NCI-H128 (cell line): ENCODE results near the gene TYW1B.
"Not testable (repeated sequence)": the region's sequence is repeated elsewhere in the genome, so short reads cannot be mapped to it uniquely, and the experiment has no call there.

Experiments
- DNase-seq: peaks from one replicate; lab custom pipeline; 2025; ENCODE audit not compliant: unreplicated experiment; lab: John Stamatoyannopoulos, UW

The TYW1B gene, protein sequence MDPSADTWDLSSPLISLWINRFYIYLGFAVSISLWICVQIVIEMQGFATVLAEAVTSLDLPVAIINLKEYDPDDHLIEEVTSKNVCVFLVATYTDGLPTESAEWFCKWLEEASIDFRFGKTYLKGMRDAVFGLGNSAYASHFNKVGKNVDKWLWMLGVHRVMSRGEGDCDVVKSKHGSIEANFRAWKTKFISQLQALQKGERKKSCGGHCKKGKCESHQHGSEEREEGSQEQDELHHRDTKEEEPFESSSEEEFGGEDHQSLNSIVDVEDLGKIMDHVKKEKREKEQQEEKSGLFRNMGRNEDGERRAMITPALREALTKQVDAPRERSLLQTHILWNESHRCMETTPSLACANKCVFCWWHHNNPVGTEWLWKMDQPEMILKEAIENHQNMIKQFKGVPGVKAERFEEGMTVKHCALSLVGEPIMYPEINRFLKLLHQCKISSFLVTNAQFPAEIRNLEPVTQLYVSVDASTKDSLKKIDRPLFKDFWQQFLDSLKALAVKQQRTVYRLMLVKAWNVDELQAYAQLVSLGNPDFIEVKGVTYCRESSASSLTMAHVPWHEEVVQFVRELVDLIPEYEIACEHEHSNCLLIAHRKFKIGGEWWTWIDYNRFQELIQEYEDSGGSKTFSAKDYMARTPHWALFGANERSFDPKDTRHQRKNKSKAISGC

GRCh38 chr7:72827839-72828591 lies at the start of gene TYW1B:
TSS of gene TYW1B (minus strand) at chr7:72828200. CDS start at chr7:72828075, 125 bp downstream.
- peak; percentile 95 for DNase-seq

DNA sequence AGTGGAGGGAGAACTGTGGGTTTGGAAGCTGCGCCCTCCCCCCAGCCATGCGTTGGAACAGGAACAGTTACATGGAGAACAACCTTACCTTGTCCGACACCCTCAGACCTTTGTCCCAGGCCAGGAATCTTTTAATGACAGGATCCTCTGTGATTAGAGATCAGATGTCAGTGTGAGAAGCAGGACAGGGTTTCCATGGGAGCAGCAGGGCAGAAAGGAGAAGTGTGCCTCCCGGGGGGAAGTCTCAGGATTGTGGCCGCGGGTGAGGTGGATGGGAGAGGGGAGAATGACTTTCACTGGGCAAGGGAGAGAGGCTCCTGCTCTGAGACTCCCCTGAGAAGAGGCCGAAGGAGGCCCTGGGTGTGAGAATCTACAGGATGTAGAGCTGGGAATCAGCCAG lies 39.6 kb upstream of the TYW1B start:
- not testable (repeated sequence) for DNase-seq

DNA sequence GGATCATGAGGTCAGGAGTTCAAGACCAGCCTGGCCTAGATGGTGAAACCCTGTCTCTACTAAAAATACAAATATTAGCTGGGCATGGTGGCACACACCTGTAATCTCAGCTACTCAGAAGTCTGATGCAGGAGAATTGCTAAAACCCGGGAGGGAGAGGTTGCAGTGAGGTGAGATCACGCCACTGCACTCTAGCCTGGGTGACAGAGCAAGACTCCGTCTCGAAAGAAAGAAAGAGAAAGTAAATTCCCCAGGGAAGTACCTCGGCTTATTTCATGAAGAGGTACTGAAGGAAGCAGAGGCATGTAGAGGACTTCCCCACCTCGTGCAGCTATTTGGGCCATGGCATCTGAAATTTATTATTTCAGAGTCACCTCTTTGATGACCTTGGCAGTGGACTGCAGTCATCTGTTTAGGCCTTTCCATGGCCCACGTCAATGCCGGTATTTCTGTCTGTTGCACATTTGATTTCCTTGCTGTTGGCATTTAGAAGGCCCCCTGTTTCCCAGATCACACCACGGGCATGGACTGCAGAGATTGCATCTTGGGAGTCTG lies 30.9 kb upstream of the TYW1B start:
- not testable (repeated sequence) for DNase-seq

GRCh38 chr7:72857925-72858324 lies 29.9 kb upstream of the TYW1B start:
- DNase-seq: not testable (repeated sequence)

GRCh38 chr7:72855261-72855660 lies 27.3 kb upstream of the TYW1B start:
- not testable (repeated sequence) for DNase-seq

- DNase-seq: not testable (repeated sequence)
Measured at GRCh38 chr7:72852937-72853336, 24.9 kb upstream of the TYW1B start.

DNA sequence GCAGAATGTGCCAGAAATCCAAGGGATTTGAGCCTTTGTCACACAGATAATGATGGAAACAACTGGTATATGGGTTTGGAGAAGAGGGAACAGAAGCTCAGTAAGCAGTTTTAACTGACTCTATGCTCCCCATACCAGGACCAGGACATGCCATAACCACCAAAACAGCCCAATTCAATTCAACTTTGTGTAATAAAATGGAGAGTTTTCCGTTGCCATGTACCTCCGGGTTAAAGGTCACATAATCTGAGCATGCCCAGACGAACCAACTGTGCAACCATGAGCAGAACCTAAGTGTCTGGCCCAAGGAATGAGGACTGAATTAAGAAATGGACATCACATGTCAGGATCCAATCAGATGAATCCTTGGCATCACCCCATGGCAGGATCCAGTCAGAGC lies 22.7 kb upstream of the TYW1B start:
- DNase-seq: not testable (repeated sequence)

- not testable (repeated sequence) for DNase-seq
Measured at GRCh38 chr7:72844146-72844545, 16.1 kb upstream of the TYW1B start.

- not testable (repeated sequence) for DNase-seq
Measured at GRCh38 chr7:72843166-72843565, 15.2 kb upstream of the TYW1B start.

- DNase-seq: not testable (repeated sequence)
Measured at GRCh38 chr7:72840966-72841511, 13.0 kb upstream of the TYW1B start.

- DNase-seq: not testable (repeated sequence)
Measured at GRCh38 chr7:72838315-72838714, 10.3 kb upstream of the TYW1B start.

- DNase-seq: not testable (repeated sequence)
Measured at GRCh38 chr7:72837291-72837690, 9.3 kb upstream of the TYW1B start.

DNA sequence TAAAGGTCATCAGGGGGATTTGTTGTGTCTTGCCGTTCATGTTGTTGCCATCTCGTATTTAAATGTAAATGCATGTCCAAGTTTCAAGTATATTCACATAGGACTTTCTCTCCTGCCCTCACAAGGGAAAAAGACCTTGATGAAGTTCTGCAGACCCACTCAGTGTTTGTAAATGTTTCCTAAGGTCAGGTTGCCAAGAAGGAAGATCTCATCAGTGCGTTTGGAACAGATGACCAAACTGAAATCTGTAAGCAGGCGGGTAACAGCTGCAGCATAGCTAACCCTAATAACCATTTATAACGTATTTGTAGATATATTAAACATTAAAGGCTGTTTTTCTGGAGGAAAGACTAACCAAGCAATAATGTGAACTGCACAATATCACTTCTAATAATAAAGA lies 2.6 kb upstream of the TYW1B start:
- DNase-seq: not testable (repeated sequence)

DNA sequence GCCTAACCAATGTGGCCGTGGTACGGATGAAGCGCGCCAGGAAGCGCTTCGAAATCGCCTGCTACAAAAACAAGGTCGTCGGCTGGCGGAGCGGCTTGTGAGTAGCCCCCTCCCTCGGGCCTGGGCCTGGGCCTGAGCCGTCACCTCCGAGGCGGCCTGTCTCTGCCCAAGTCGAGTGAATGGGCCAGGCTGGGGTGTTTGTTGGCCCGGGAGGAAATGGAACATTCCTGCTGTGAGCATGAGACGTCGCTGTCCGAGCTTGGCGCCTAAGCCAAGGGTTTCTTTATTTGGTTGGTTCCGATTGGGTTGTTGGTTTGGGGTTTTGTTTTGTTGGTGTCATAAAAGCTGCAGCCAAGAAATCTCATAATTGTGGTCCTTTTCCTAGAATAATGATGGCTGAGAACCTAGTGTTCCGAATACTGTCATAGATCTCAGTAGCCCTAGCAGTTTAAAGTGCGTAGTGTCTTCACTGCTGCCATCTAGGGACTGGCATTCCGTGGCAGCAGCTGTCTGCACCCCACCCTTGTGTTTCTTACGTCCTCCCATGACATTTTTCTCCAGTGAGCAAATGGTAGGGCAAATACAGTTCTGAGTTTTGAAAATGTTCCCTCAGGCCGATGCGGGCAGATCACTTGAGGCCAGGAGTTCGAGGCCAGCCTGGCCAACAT lies 1.8 kb upstream of the TYW1B start:
- DNase-seq: not testable (repeated sequence)

GRCh38 chr7:72829291-72829686 lies 1.3 kb upstream of the TYW1B start:
- DNase-seq: peak; percentile 97

DNA sequence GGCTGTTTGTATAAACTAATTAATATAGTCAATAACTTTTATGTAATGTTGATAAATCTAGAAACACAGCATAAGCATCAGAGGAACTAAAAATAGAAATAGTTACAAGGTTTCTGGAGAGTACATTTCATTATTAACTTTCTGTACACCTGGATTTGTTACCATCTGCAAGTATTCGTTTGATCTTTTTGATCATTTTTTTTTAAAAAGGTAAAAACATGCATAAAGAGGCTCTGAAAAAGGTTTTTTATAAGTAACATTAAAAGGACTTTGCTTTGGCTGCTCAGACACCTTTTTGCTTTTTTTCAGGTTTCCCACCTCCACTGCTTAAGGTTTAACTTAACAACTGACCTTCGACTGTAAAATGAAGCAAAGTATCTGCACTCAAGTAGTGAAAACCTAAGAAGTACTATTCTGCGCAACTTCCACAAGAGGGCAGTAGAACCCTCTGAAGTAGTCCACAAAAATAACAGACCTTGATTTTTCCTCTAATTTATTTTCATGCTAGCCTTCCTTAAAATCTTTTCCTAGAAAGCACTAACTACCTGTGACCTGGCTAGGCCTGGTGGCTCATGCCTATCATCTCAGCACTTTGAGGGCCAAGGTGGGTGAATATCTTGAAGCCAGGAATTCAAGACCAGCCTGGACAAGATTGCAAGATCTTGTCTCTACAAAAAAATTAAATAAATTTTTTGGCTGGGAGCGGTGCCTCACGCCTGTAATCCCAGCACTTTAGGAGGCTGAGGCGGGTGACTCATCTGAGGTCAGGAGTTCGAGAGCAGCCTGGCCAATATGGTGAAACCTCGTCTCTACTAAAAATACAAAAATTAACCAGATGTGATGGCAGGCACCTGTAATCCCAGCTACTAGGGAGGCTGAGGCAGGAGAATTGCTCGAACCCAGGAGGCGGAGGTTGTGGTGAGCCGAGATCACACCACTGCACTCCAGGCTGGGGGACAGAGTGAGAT lies 4.0 kb downstream of the TYW1B start:
- DNase-seq: not testable (repeated sequence)

DNA sequence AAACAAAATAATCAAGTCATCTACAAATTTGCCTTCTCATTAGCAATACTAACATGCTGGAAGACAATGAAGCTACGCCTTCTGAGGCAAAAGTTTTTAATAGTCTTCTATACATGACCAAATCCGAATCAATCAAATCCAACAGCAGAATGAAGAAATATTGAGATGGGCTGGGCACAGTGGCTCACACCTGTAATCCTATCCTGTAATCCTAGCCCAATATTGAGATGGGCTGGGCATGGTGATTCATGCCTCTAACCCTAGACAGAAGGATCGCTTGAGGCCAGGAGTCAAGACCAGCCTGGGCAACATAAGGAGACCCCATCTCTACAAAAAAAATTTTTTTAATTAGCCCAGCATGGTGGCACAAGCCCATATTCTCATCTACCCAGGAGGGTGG lies 5.5 kb downstream of the TYW1B start:
- DNase-seq: not testable (repeated sequence)

- not testable (repeated sequence) for DNase-seq
Measured at GRCh38 chr7:72818663-72819361, 9.2 kb downstream of the TYW1B start.

DNA sequence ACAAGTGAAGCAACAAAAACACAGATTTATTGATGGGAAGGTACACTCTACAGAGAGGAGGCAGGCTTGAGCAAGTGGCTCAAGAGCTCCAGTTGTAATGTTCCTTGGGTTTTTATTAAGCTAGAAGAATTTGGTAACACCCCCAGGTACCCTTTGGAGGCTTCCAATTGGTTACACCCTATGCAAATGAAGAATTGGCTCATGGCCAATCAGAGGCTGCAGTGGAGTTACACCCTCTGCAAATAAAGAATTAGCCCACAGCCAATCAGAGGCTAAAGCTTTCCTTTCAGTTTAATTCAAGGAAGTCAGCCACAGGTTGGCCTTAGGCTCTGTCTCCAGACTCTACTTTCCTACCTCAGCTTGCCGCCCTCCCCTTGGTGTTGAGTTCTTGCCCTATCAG lies 10.3 kb downstream of the TYW1B start:
- DNase-seq: not testable (repeated sequence)
